Hepatocyte (in vitro differentiated cells): ENCODE measurements around the gene HMGB4. TPM values are rescaled to one million over a fixed set of nuclear protein-coding genes. Genes with fewer than 3 reads are reported as not detected.

Source experiments
- DNase-seq: peaks from one replicate; pipeline ENCODE4 v3.0.0-alpha.2; 2016; ENCODE audit warnings: low spot score
- H2AFZ ChIP-seq: fragments of 200-600 bp; sonication (generic); 2 replicates; pipeline ENCODE4 v1.6.0; 2016; ENCODE audit warnings: antibody characterized with exemption, mild to moderate bottlenecking
- H3K27ac ChIP-seq: fragments of 200-600 bp; sonication (generic); 2 replicates; pipeline ENCODE4 v1.5.1; 2016; ENCODE audit warnings: mild to moderate bottlenecking
- H3K27me3 ChIP-seq: fragments of 200-600 bp; sonication (generic); 2 replicates; pipeline ENCODE4 v1.6.1; 2016
- H3K36me3 ChIP-seq: fragments of 200-600 bp; sonication (generic); replicated peaks from 2 replicates; pipeline ENCODE4 v1.5.1; 2016; ENCODE audit warnings: low read depth; ENCODE audit not compliant: insufficient read depth
- H3K4me1 ChIP-seq: fragments of 200-600 bp; sonication (generic); 2 replicates; pipeline ENCODE4 v1.5.1; 2016; ENCODE audit warnings: mild to moderate bottlenecking, moderate library complexity; ENCODE audit not compliant: insufficient read depth
- H3K4me2 ChIP-seq: fragments of 200-600 bp; sonication (generic); 2 replicates; pipeline ENCODE4 v1.6.0; 2016
- H3K4me3 ChIP-seq: fragments of 200-600 bp; sonication (generic); 2 replicates; pipeline ENCODE4 v1.5.1; 2016; ENCODE audit warnings: mild to moderate bottlenecking
- H3K79me2 ChIP-seq: fragments of 200-600 bp; sonication (generic); 2 replicates; pipeline ENCODE4 v1.6.0; 2017; ENCODE audit warnings: mild to moderate bottlenecking
- H3K9me2 ChIP-seq: fragments of 200-600 bp; sonication (generic); replicated peaks from 2 replicates; pipeline ENCODE4 v1.6.0; 2017; ENCODE audit warnings: mild to moderate bottlenecking; ENCODE audit not compliant: insufficient read depth
- H3K9me3 ChIP-seq: fragments of 200-600 bp; sonication (generic); 2 replicates; pipeline ENCODE4 v1.5.1; 2016; ENCODE audit warnings: low read depth, mild to moderate bottlenecking
- H4K20me1 ChIP-seq: fragments of 200-600 bp; sonication (generic); 2 replicates; pipeline ENCODE4 v1.6.0; 2016; ENCODE audit warnings: mild to moderate bottlenecking; ENCODE audit not compliant: insufficient read depth, poor library complexity, severe bottlenecking
- CTCF ChIP-seq: fragments of 200-600 bp; sonication (generic); IDR thresholded peaks from 2 replicates; pipeline ENCODE4 v1.5.1; 2016; ENCODE audit warnings: antibody characterized with exemption, mild to moderate bottlenecking; ENCODE audit not compliant: poor library complexity
- EZH2 ChIP-seq: fragments of 200-600 bp; sonication (generic); IDR thresholded peaks from 2 replicates; pipeline ENCODE4 v1.6.1; 2016; ENCODE audit warnings: antibody characterized with exemption, mild to moderate bottlenecking, borderline replicate concordance
- EZH2phosphoT487 ChIP-seq: fragments of 200-600 bp; sonication (generic); IDR thresholded peaks from one replicate; pipeline ENCODE4 v1.6.1; 2018; ENCODE audit warnings: antibody characterized with exemption, mild to moderate bottlenecking, low read depth, moderate library complexity; ENCODE audit not compliant: unreplicated experiment, severe bottlenecking
- WGBS: methylation state at CpG from one replicate; pipeline ENCODE4 v1.1.6; 2016; ENCODE audit warnings: low lambda C conversion rate; ENCODE audit errors: missing lambda C conversion rate; 5-methylcytosine and 5-hydroxymethylcytosine counted together
- polyA plus RNA-seq: library from polyadenylated mRNA; unstranded; fragments of >200 nt; fragmentation: Nextera tagmentation; extraction: Ambion mirVana; gene quantifications from 2 replicates; pipeline ENCODE4 v1.2.1, GENCODE V29; 2016
- total RNA-seq: library from RNA; depleted of rRNA; stranded (reverse); fragments of >200 nt; gene quantifications from 2 replicates; pipeline ENCODE4 v1.2.3, GENCODE V29; 2014

HMGB4 gene
- total and polyA plus RNA-seq, 2 experiments from 2014 or later: not detected

- Histone ChIP-seq H2AFZ (no peak overlapping the region), H3K36me3 (no peaks in the 10 kb centered on the region), H3K27me3 (no peaks in the 10 kb centered on the region), H3K4me2 (no peak overlapping the region), H3K79me2 (no peaks in the 10 kb centered on the region), H3K27ac (no peak overlapping the region), H3K9me2 (no peaks in the 10 kb centered on the region), H3K4me1 (no peaks in the 10 kb centered on the region), H3K4me3 (no peak overlapping the region), H3K9me3 (no peaks in the 10 kb centered on the region), H4K20me1 (no peaks in the 10 kb centered on the region)
- TF ChIP-seq EZH2phosphoT487 (no peak), EZH2 (no peak), CTCF (no peak)
- 88% methylated on average over 5 of the region's 5 CpGs for WGBS
- DNase-seq: no peak
These were observed 9.8 kb upstream of the HMGB4 start for GRCh38 chr1:33854091-33854490.

GRCh38 chr1:33860671-33861070, 3.2 kb upstream of the HMGB4 start:
- Histone ChIP-seq H2AFZ (no peak overlapping the region), H3K4me2 (no peak overlapping the region), H3K27me3 (no peaks in the 10 kb centered on the region), H3K9me3 (no peaks in the 10 kb centered on the region), H3K79me2 (no peaks in the 10 kb centered on the region), H3K9me2 (no peaks in the 10 kb centered on the region), H3K36me3 (no peaks in the 10 kb centered on the region), H3K4me3 (no peak overlapping the region), H4K20me1 (no peaks in the 10 kb centered on the region), H3K4me1 (no peaks in the 10 kb centered on the region), H3K27ac (no peak overlapping the region)
- DNase-seq: no peak
- TF ChIP-seq CTCF: no peak
- TF ChIP-seq EZH2phosphoT487: no peak
- TF ChIP-seq EZH2: no peak
- 50% methylated on average over 2 of the region's 2 CpGs for WGBS

GRCh38 chr1:33864460-33865389, 846 bp downstream of the HMGB4 start:
- no peaks in the 10 kb centered on the region for H4K20me1 ChIP-seq
- H3K4me2 ChIP-seq: no peak overlapping the region
- TF ChIP-seq EZH2phosphoT487 (no peak), CTCF (no peak), EZH2 (no peak)
- H2AFZ ChIP-seq: no peak overlapping the region
- no peaks in the 10 kb centered on the region for H3K36me3 ChIP-seq
- H3K27ac ChIP-seq: no peak overlapping the region
- no peaks in the 10 kb centered on the region for H3K27me3 ChIP-seq
- DNase-seq: no peak
- 82% methylated on average over 14 of the region's 14 CpGs for WGBS
- no peak overlapping the region for H3K4me3 ChIP-seq
- no peaks in the 10 kb centered on the region for H3K4me1 ChIP-seq
- no peaks in the 10 kb centered on the region for H3K9me3 ChIP-seq
- H3K9me2 ChIP-seq: no peaks in the 10 kb centered on the region
- no peaks in the 10 kb centered on the region for H3K79me2 ChIP-seq
